Coronary artery (tissue), 2 donors: ENCODE measurements around the gene IRAK1.

Source experiments
- DNase-seq: peaks from one replicate; pipeline ENCODE4 v3.0.0-alpha.2; 2017; ENCODE audit warnings: low spot score
- H3K27ac ChIP-seq, 2 donors: fragments of 200-600 bp; sonication (generic); one replicate each; pipeline ENCODE4 v1.5.1; 2016 to 2019
- H3K4me3 ChIP-seq: fragments of 200-600 bp; sonication (generic); 2 replicates; pipeline ENCODE4 v1.5.1; 2016; ENCODE audit warnings: mild to moderate bottlenecking, moderate library complexity
- CTCF ChIP-seq: fragments of 200-600 bp; sonication (generic); IDR thresholded peaks from one replicate; pipeline ENCODE4 v1.5.1; 2019; ENCODE audit warnings: antibody characterized with exemption

Gene IRAK1

GRCh38 chrX:154016366-154017076 is 3.2 kb downstream of the IRAK1 start:
- Histone ChIP-seq H3K4me3 (no peak overlapping the region), H3K27ac (no peak overlapping the region)
- no peak for DNase-seq
- no peak for TF ChIP-seq CTCF

DNA sequence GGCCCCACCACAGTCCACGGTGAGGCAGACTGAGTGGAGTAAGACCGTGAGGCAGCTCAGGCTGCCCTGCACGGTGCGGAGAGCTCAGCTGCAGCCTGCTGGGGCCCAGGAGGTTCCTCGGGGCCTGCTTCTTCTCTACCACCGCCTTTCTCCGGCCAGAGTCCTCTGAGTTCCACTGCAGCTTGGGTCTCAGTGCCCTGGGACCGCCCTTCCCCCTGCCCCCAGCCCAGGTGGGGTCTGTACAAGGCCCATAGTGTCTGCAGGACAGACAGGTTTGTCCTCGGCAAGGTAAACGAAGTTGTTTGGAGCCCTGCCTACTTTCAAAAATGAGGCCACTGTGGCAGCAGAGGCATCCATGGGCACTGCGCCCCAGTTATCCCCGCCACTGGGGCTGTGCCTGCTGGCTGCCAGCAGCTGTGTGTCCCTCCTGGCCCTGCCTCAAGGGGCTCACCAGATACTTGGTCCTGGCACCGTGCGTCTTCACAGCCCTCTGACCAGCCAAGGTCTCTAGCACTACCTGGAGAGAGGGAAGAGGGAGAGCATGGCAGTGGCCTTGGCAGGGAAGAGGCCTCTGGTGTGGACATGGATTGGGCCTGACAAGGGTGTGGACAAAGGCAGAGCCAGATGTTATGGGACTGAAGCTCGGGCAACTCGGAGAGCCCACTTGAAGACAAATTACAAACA is 4.0 kb downstream of the IRAK1 start:
- H3K4me3 ChIP-seq, result no peak overlapping the region
- TF ChIP-seq CTCF, result no peak
- no peak overlapping the region for H3K27ac ChIP-seq
- DNase-seq, result no peak

- no peak for TF ChIP-seq CTCF
- DNase-seq, result no peak
- H3K4me3 ChIP-seq, result no peak overlapping the region
- no peak overlapping the region for H3K27ac ChIP-seq
Measured at GRCh38 chrX:154014429-154015380, 5.0 kb downstream of the IRAK1 start.

- no peak overlapping the region for H3K27ac ChIP-seq
- no peak for DNase-seq
- H3K4me3 ChIP-seq, result no peak overlapping the region
- peak; percentile 92 for TF ChIP-seq CTCF
Measured at GRCh38 chrX:154013614-154014360, 5.9 kb downstream of the IRAK1 start.

GRCh38 chrX:154013001-154013421 is 6.7 kb downstream of the IRAK1 start:
- H3K4me3 ChIP-seq, result no peak overlapping the region
- peak overlapping the region in 1 of 2 donors; percentile 22 for H3K27ac ChIP-seq
- DNase-seq, result no peak
- no peak for TF ChIP-seq CTCF

GRCh38 chrX:154012336-154012991 is 7.2 kb downstream of the IRAK1 start:
- peak overlapping the region in 1 of 2 donors; percentile 22 for H3K27ac ChIP-seq
- no peak for TF ChIP-seq CTCF
- no peak for DNase-seq
- no peak overlapping the region for H3K4me3 ChIP-seq
